Stimulated activated CD8-positive, alpha-beta memory T cell treated with anti-CD3 and anti-CD28 coated beads, Interleukin-7, amount 100 ng/mL, for 4 hours (primary cell): ENCODE measurements around the gene E4F1.
"Not testable (repeated sequence)": the region's sequence is repeated elsewhere in the genome, so short reads cannot be mapped to it uniquely, and the experiment has no call there.

Experiments
- DNase-seq, 2 donors: peaks; one replicate each; pipeline ENCODE4 v3.0.0-alpha.2; 2020; ENCODE audit warnings: low read depth in 2 of 2

E4F1 gene

DNA sequence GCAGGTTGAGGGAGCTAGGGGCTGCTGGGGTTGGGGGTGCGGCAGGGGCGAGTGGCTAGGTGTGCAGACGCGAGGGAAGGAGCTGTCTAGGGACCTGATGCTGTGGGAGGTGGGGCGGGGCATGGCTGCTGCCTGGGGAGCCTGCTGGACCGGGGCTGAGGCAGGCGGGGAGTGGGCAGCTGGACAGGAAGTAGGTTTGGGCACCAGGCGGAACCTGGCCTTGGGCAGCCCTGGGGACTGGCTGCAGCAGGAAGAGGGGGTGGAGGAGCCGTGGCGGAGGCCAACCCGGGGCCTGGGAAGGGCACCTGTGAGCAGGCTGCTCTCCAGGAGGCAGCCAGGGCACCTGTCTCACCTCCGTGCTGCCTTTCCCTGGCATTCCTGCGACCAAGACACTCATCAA is 7.0 kb downstream of the E4F1 start:
- no peak for DNase-seq

- DNase-seq, result no peak
Measured at GRCh38 chr16:2231016-2231931, 7.9 kb downstream of the E4F1 start.

DNA sequence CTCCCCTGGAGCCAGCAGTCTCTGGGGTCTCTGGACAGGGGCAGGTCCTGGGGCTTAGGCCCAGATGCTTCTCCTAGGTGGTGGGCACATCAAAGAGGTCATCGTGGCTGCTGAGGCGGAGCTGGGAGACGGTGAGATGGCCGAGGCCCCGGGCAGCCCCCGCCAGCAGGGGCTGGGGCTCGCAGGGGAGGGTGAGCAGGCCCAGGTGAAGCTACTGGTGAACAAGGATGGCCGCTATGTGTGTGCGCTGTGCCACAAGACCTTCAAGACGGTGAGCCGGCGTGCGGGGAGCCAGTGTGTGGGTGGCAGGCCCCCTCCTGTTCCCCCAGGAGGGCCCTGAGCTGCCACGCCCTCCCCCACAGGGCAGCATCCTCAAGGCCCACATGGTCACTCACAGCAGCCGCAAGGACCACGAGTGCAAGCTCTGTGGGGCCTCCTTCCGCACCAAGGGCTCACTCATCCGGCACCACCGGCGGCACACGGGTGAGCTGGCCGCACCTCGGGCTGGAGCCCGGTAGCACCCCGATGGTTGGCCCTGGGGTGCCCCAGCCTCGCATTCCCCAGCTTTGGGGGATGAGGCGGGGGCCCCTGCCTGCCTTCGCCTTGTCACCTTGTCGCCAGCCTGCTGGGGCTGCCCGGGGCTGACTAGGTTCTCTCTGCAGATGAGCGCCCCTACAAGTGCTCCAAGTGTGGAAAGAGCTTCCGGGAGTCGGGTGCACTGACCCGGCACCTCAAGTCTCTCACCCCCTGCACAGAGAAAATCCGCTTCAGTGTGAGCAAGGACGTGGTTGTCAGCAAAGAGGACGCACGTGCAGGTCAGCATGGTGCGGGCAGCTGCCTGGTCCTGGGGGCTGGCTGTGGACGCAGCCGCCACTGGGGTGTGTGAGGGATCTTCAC is 9.0 kb downstream of the E4F1 start:
- DNase-seq, result no peak

GRCh38 chr16:2233046-2233775 is 9.8 kb downstream of the E4F1 start:
- DNase-seq, result no peak

- DNase-seq, result no peak
Measured at GRCh38 chr16:2233872-2234812, 10.8 kb downstream of the E4F1 start.

DNA sequence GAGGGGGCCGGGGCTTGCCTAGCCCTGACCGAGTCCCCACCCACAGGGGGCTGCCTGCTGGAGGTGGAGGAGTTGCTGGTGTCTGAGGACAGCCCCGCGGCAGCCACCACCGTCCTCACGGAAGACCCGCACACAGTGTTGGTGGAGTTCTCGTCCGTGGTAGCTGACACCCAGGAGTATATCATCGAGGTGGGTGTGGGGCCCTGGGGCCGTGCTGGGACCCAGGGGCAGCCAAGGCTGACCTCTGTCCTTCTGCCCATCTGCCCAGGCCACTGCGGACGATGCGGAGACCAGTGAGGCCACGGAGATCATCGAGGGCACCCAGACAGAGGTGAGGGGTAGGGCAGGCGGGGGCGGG is 11.4 kb downstream of the E4F1 start:
- DNase-seq, result no peak

DNA sequence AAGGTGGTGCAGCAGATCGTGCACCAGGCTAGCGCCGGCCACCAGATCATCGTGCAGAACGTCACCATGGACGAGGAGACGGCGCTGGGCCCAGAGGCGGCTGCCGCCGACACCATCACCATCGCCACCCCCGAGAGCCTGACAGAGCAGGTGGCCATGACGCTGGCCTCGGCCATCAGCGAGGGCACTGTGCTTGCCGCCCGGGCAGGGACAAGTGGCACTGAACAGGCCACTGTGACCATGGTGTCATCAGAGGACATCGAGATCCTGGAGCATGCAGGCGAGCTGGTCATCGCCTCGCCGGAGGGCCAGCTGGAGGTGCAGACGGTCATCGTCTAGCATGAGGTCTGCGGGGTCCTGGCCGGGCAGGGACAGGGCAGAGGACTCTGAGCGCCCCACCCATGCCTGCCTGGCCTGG is 11.9 kb downstream of the E4F1 start:
- DNase-seq, result no peak

GRCh38 chr16:2235695-2236336 is 12.4 kb downstream of the E4F1 start:
- DNase-seq, result no peak

DNA sequence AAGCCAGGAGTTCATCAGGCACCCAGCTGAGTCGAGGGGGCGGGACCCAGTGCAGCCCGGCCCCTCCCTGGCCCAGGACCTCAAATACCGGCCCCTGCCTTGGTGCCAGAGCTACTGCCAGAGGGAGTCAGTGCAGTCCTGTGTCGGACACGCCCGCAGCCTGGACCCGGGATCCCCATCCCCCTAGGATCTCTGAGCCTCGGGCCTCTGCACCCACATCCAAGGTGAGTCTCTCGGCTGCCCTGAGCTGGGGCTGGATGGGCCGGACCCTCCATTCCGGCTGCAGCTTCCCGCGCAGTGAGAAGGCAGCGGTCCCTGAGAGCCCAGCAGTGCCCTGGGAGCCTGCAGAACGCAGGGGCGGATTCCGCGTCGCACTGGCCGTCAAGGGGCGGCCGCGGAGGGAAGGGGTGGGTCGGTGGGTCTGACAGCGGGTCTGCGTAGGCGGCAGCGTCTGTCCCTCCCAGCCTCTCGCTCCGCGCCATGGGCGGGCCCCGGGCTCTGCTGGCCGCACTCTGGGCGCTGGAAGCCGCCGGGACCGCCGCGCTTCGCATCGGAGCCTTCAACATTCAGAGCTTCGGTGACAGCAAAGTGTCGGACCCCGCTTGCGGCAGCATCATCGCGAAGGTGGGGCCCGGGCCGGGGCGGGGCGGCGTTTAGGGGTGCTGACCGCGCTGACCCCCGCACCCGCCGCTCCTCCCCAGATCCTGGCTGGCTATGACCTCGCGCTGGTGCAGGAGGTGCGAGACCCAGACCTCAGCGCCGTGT is 13.1 kb downstream of the E4F1 start, which contains the start of gene DNASE1L2:
Gene DNASE1L2 (plus strand): TSS at position 108 of the 765 bp plus-strand sequence. CDS start 373 bp downstream, at position 481.
- no peak for DNase-seq

DNA sequence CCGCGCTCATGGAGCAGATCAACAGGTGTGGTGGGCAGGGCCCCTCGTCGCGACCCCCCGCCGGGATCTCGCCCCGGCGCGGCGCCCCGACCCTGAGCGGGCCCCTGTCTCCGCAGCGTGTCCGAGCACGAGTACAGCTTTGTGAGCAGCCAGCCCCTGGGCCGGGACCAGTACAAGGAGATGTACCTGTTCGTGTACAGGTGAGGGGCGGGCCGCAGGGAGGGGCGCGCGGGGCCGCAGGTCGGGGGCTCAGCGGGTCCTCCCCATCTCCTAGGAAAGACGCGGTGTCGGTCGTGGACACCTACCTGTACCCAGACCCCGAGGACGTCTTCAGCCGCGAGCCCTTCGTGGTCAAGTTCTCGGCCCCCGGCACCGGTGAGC is 13.7 kb downstream of the E4F1 start:
- no peak for DNase-seq

DNA sequence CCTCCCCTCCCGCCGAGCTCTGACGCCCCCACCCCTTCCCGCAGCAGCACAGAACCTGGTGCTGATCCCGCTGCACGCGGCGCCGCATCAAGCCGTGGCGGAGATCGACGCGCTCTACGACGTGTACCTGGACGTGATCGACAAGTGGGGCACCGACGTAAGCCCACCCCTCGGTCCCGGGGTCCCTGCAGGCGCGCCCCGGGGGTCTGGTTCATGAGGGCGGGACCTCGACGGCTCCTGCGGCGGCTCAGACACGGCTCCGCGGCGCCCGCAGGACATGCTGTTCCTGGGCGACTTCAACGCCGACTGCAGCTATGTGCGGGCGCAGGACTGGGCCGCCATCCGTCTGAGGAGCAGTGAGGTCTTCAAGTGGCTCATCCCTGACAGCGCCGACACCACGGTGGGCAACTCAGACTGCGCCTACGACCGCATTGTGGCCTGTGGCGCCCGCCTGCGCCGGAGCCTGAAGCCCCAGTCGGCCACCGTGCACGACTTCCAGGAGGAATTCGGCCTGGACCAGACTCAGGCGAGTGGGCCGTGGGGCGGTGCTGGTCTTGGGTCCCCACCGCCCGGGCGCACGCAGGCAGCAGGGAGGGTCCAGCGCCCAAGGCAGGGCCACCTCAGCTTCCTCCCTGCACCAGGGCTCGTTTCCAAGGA is 14.2 kb downstream of the E4F1 start:
- DNase-seq, result no peak

DNA sequence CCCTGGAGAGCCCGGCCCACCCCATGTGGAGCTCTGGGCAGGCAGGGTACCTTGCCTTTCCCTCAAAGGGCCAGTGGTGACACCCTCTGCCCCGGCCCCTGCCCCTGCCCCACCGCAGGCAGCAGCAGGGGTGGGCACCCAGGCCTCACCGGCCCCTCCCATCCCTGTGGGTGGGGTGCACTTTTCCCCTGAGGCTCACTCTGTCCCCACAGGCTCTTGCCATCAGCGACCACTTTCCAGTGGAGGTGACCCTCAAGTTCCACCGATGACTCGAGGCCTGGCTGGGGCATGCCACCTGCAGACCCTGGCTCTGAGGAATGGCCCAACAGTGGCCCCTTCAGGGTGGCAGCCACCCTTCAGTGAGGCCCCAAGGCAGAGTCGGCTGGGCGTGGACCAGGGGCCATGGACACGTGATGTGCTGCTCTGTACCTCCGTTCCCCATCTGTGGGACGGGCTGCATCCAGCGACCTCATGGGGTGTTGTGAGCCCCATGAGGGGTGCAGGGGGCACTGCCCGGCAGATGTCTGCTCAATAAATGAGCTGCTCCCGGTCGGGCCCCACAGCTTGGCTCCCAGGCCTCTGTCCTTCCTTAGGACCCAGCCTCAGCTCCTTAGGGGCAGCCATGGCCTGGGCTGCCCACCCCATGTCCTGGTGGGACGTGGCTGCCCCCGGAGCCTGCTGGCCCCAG is 14.9 kb downstream of the E4F1 start:
- DNase-seq, result no peak

- no peak for DNase-seq
Measured at GRCh38 chr16:2238838-2239675, 15.7 kb downstream of the E4F1 start.

- DNase-seq, result not testable (repeated sequence)
Measured at GRCh38 chr16:2240331-2240730, 16.9 kb downstream of the E4F1 start.

- no peak for DNase-seq
Measured at GRCh38 chr16:2242598-2242997, 19.2 kb downstream of the E4F1 start.

GRCh38 chr16:2243031-2243528 is 19.7 kb downstream of the E4F1 start:
- DNase-seq, result no peak

GRCh38 chr16:2243781-2244180 is 20.4 kb downstream of the E4F1 start:
- no peak for DNase-seq
